GM21786 (cell line): ENCODE measurements around the gene TSPYL1.
"Not testable (repeated sequence)": the region's sequence is repeated elsewhere in the genome, so short reads cannot be mapped to it uniquely, and the experiment has no call there.

Experiments
- ATAC-seq: cut with Tn5 transposase; IDR thresholded peaks from one replicate; pipeline ENCODE4 v1.9.1; 2021; ENCODE audit not compliant: unreplicated experiment

Gene TSPYL1

DNA sequence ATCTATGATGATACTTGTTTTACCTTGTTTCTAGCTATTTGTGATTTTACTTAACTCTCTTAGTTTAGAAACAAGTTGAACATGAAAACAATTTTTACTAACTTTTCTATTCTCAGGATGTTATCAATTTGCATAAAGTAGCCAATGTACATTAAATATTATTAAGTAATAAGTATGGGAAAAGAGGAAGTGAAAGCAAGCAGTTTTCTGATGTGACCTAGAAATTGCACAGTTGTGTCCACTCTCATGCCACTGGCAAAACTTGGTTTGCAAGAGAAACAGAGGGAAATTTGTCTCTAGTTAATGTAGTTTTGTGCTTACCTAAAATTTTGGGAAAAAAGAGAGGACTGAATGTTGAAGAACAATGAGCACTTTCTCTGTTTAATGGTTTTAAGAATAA, 19.2 kb upstream of the TSPYL1 start:
- ATAC-seq, result no peak

DNA sequence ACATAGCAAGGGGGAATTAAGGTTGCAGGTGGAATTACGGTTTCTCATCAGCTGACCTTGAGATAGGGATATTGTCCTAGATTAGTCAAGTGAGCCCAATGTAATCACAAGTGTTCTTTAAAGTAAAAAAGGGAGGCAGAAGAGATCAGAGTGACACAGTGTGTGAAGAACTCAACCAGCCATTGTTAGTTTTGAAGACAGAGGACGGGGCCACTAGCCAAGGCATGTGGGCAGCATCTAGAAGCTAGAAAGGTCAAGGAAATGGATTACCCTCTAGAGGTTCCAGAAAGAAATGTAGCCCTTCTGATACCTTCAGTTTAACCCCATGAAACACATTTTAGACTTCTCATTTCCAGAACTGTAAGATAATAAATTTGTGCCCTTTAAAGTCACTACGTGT, 18.5 kb upstream of the TSPYL1 start:
- ATAC-seq, result no peak

DNA sequence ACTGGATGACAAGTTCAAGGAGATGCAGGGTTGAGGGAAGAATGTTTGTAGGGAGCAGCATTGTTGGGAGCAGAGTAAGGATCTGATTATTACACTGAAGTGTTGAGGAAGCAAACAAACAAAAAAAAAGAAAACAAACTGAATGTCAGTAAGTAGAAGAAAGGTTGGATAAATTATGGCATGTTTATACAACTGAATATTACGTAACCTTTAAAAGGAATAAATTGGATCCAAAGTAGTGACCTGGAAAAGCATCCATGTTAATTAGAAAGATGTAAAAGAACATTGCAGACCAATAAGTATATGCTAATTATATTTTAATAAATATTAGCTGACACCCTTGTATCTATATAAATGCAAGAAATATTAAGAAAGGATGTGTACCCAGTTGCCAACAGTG, 12.8 kb upstream of the TSPYL1 start:
- ATAC-seq, result no peak

DNA sequence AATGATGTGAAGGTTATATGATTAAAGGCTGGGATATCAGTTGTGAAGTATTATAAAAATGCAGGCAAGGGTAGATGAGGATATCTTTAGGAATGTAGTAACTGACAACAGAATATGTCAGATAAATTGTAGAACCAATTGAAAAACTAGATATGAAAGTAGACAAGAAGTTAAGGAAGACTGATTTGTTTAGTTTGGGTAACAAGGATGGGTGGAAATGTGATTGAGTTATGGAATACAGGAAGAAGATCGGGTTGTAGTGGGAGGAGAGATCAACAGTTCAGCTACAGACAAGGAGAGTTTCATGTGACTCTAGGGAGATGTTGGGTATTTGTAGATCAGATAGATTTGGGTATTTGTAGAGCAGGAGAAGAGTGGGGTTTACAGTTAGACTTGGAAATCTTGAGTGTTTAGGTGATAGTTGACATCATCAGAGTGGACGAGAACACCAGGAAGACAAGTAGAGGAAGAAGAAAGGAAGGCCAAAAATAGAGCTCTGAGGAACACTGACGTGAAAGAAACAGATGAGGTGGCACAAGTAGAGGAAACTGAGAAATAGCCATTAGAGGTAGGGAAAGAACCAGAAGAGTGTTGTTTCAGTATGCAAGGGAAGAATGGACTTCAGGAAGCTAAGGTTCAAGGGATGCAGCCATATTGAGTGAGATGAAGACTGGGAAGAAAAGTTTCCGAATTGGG, 12.1 kb upstream of the TSPYL1 start:
- ATAC-seq, result no peak

DNA sequence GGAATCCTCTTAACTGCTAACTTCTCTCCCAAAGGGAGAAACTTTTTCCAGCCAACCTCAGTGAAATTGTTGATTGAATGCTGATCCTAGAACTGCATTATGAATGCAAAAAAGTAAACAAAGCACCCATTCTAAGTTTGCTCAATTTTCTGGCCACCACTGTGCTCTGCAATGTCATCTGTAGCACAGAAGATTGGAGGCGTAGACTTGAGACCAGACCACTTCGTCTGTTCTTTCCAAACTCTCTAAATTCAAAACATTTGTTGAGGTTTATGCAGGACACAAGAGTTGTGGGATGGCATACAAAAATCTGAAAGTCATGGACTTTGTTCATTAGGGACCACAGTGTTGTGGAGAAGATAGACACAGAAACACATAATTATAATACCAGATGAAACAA, 11.1 kb upstream of the TSPYL1 start:
- ATAC-seq, result no peak

DNA sequence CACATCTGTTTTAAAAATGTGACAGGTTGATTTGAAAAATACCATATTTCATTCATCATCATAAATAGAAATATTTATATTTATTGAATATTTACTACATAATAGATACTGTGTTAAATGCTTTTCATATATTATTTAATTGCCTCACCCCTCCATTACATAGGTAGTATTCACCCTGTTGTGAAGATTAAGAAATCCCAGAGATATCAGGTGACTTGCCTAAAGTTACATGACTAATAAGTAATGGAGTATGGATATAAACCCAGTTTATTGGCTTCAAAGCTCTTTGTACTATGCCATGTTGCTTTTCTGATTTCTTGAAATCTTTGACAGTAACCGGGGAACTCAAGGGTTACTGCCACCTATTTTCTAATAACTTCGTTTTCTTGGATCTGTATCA, 10.1 kb upstream of the TSPYL1 start:
- ATAC-seq, result no peak

DNA sequence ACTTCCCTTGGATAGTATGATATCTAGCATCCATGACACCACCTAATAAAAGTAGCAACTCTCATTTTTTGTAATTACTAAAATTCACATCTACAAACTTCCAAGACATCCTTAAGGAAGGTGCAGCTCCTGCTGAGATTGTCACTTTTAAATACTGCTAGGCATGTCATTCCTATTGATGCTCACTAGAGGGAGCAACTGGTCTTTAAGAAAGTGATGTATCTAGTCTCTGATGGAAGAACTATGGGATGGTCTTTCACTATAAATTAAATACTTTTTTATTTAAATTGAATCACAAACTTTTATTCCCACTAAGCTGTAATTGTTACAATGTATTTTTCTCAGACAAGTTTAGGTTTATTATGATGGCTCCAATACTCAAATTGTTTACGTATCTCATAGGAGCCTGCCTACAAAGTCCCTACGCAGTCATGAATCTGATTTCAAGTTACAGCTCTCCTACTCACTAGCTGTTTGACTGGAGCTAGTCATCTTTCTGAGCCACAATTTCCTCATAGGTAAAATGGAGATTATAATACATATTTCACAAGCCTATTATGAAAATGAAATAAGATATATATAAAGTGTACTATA, 8.1 kb upstream of the TSPYL1 start:
- peak; percentile 66 for ATAC-seq

DNA sequence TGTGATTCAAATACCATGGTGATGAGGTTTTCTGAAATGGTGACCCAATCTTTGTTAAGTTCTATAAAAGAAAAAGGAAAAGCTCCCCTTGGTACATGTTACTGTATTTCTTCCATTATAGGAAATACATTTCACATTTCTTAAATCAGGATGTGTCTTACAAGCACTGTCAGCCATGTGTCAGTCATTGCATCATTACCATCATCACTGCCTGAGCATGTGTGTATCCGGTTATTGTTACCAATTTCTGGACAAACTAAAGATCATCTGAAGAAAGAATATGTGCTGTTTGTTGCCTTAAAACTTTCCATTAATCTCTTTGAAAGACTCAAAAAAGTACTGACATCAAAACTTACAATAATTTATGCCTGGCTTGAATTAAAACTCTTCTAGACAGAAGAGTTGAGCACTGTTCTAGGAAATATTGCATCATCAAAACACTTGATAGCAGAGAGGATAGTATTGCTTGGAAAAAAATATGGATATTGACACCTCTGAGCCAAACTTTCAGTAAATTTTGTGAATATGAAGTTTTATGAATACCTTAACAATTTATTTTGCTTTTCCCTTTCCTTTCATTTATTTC, 7.1 kb upstream of the TSPYL1 start:
- ATAC-seq, result no peak

DNA sequence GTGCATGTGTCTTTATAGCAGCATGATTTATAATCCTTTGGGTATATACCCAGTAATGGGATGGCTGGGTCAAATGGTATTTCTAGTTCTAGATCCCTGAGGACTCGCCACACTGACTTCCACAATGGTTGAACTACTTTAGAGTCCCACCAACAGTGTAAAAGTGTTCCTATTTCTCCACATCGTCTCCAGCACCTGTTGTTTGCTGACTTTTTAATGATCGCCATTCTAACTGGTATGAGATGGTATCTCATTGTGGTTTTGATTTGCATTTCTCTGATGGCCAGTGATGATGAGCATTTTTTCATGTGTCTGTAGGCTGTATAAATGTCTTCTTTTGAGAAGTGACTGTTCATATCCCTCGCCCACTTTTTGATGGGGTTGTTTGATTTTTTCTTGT, 5.3 kb upstream of the TSPYL1 start:
- not testable (repeated sequence) for ATAC-seq

DNA sequence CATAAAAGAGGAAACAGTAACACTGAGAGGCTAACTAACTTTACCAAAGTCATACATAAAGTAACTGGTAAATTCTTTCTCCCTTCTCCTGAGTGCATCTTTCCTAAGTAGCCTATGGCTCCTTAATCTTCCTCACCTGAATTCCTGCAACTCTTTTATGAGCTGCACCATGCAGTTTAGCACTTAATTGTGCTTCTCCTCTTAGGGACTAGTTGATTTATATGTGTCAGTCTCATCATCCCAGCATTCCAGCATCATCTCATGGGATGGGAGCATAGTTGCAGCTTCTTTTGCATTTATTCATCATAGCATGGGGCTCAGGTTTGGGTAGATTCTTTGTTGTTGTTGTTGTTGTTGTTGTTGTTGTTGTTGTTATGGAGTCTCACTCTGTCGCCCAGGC, 3.5 kb upstream of the TSPYL1 start:
- no peak for ATAC-seq

DNA sequence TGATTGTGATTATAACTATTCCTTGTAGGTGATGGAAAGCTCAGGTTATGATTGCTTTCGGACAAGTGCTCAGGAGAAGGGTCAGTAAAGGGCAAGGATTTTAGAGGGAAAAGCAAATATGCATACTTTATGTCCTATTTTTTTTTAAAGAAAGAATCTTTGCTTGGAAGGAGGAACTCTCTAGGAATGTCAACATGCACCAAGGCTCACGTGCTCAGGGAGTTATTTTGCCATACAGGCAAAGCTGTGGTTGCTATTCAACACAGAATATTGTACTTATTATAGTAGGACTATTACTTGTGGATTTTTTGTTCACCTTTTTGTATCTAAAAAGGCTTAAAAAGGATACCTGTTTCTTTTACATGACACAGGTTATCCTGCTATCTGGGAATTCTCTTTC, 3.0 kb upstream of the TSPYL1 start:
- ATAC-seq, result no peak

DNA sequence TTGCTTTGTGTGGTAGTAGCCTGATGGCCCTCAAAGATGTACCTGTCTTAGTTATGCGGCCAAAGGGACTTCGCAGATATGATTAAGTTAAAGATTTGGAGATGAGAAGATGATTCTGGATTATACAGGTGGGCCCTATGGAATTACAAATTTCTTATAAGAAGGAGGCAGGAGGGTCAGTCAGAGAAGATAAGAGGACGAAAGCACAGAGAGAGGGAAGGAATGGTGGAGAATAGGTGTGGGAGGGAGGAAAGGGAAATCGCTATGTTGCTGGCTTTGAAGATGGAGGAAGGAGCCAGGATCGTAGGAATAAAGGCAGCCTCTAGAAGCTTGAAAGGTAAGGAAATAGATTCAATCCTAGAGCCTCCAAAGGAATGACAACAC, 1.2 kb upstream of the TSPYL1 start:
- no peak for ATAC-seq

DNA sequence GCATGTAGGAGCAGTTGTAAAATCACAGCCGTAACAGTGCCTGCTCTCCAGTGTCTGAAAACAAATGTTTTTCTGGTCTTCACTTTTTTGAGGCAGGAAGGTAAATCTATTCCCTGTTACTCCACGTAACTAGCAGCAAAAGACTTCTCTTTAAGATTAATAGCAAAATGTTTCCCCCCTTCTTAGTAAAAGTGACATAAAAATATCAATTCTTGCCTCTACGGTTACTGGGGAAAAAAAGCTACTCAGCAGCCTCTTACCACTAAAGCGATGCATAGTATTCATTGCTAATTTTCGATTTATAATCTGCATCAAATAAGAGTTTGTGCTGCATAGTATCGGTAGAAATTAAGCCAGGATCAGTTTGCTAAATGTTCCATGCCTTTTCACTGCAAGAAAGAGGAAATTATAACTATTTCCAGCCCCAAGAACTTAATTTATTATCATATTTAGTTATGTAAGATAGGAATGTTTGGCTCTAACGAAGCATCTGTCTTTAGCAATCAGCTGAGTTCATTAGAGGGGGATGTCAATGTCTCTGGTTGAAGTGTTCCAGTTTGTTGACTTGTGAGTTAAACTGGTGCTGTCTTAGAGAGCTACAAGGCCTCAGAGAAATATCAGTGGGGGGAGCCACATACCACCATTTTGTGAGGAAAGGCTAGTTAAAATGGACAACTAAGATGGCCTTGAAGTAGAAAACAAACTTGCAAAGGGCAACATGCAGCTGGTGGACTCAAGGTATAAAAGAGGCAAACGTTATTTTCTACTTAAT, 617 bp upstream of the TSPYL1 start:
- no peak for ATAC-seq

DNA sequence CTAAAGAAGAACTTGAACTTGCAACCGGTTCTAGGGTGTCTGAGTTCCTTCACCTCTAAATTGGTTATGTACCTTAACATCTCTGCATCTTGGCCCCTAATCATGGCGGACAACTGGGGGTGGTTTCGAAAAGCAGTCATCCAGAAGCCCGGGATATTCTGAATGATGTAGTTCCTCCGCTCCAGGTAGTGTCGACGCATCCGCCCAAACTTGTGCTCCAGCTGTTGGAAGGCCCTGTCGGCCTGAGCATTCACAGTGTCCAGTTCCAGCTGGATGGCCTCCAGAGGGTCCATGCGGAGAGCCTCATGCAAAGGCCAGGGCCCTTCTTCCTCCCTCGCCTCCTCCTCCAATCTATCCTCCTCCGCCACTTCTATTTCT, 887 bp downstream of the TSPYL1 start:
- ATAC-seq, result peak; percentile 1

DNA sequence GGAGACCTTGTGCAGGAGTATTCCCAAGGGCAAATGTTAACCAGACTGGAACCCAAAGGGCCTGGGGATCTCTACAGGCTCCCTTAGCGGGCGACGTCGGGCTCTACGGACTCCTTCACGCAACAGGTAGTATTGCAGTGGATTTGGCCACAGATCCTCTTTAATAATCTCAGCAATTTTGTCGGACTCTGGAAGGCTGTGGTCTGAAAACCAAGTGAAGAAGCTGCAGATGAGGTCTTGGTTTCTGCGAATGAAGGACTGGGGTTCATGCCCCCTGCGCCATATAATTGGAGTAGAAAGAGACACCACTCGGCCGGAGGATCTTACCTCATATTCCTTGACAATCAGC, 1.3 kb downstream of the TSPYL1 start:
- no peak for ATAC-seq

DNA sequence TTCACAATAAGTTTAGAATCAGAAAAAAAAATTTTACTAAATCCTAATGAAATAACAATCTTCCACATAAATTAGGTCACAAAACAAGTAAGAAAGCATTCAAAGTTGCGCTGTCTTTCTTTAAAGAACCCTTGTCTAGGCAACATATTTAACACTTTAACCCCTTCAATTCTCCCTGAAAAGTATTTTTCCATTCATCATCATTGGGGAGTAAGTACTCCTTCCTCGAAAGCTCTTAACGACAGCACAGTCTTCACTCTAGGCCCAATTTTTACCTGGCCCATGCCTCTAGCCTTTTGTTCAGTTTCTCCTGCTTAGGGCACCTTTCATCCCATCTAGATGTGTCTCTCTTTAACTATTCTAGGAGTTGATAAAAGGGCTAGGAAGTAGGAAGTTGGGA, 2.6 kb downstream of the TSPYL1 start:
- no peak for ATAC-seq

DNA sequence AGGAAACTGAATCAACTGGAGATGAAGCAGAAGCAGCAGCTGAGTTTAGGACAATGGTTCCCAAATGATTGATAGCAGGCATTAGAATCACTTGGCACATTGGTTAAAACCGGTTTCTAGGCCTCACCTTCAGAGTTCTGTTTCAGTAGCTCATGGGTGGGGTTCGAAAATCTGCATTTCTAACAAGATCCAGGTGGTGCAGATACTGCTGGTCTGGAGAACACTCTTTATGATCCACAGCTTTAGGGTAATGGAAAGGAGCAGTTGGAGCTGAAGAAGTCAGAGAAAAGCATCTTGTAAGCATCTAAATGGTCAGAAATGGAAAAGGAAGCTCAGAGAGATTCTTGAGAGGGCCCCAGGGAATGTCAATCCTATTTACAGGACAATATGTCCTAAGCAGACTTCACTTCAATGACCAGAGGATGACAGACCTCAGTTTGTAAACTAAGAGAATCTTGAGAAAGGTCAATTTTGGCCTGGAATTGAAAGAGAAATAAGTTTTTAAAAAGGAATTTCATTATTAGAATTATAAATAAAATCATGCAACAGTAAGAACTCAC, 8.5 kb downstream of the TSPYL1 start:
- no peak for ATAC-seq

DNA sequence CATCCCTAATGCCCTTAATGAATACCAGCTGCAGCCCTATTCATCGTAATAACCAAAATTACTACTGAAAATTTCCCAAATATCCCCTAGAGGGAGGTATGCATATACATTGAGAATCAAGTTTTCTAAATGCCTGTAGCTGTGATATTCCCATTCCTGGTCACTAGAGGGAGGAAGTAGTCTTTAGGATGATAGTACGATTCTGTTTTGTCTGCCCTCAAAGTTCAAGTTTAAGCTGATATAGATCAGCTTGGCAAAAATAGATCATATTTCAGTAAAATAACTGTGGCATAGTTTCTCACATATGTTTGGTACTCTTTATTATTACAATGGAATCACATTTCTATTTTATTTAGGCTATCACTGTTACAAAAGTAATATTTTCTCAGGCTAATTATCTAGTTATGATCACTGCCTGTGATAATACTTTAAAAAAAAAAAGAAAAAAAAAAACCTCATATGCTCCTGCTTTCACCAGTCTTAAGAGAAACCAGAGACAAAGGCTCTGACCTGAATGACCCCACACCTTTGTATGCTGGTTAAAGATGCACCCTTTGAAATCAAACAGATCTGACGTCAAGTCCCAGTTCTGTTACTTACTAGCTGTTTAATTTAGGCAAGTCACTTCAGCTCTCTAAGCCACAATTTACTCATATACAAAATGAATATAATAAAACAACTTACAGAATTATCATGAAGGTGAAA, 11.0 kb downstream of the TSPYL1 start:
- ATAC-seq, result peak; percentile 94

DNA sequence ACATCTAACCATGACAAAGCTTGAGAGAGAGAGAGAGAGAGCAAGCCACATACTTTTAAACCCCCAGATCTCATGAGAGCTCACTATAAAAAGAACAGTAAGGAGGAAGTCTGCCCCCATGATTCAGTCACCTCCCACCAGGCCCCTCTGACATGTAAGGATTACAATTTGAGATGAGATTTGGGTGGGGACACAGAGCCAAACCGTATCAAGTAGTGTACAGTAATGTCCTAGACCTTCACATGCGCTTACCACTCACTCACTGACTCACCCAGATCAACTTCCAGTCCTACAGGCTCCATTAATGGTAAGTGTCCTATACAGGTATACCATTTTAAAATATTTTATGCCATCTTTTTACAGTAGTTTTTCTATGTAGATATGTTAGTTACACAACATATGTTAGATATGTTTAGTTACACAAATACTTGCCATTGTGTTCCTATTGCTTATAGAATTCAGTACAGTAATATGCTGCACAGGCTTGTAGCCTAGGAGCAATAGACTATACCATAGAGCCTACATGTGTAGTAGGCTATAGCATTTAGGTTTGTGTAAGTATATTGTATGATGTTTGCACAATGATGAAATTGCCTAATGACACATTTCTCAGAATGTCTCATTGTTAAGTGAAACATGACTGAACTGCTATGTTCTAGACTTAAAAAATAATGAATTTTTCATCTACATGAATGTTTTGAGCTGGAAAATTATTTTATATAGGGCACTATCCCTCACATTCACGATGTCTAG, 11.7 kb downstream of the TSPYL1 start:
- peak; percentile 17 for ATAC-seq

DNA sequence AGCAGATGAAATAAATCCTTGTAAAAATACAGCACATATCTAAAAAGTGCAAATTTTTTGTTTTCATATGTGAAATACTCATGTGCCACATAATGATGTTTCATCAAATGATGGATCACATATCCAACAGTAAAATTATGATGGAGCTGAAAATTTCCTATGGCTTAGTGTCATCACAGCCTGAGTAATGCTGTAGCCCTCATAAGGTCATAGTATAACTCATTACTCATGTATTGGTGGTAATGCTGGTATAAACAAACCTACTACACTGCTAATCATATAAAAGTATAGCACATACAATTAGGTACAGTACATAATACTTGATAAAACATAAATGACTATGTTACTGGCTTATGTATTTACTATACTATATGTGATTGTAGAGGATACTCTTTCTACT, 12.9 kb downstream of the TSPYL1 start:
- no peak for ATAC-seq
